ENCODE results near the gene ELF3. TPM values are rescaled to one million over a fixed set of nuclear protein-coding genes. Genes with fewer than 3 reads are reported as not detected.

Gene ELF3
- total RNA-seq, 1 donor from 2014 or later = 0.56 TPM

DNA sequence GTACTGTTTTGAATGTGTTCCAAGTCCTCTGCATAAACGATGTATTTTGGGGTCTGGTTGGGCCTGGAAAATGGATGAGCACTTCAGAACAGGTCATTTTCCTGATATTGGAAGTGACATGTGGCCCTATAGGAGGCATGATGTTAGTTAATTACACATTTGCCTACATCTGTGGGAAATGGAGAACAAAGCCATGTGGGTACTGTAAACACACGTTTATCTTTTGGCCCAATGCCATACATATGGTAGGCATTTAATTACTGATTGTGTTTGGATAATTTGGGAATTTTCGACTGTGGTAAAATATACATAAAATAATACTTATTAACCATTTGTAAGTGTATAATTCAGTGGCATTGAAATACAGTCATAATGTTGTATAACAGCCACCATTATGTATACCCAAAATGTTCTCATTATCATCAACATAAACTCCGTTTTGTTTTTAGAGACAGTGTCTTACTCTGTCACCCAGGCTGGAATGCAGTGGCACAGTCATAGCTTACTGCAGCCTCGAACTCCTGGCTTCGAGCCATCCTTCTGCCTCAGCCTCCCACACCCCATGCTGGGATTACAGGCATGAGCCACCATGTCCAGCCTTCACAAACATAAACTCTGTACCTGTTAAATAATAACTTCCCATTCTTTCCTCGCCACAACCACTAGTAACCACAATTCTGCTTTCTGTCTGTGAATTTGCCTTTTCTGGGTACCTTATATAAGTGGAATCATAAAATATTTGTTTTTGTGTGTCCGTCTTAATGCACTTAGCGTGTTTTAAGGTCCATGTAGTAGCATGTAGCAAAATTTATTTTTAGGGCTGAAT, 39.8 kb upstream of the ELF3 start:
- no peak overlapping the region for H3K4me3 Mint-ChIP-seq (ENCODE audit: unreplicated experiment)
- no peaks in the 10 kb centered on the region for H3K27me3 Mint-ChIP-seq (ENCODE audit: unreplicated experiment)
- no peak for DNase-seq (ENCODE audit: low spot score)

GRCh38 chr1:201982082-201982622, 28.2 kb upstream of the ELF3 start:
- H3K4me3 Mint-ChIP-seq (ENCODE audit: unreplicated experiment) = peak overlapping the region; percentile 96
- peaks cover 22% of the 10 kb centered on the region for H3K4me1 Mint-ChIP-seq (ENCODE audit: unreplicated experiment)
- no peaks in the 10 kb centered on the region for H3K9me3 Mint-ChIP-seq (ENCODE audit: unreplicated experiment)
- H3K36me3 Mint-ChIP-seq (ENCODE audit: low read depth, unreplicated experiment) = peaks cover 6% of the 10 kb centered on the region
- H3K27me3 Mint-ChIP-seq (ENCODE audit: unreplicated experiment) = peaks cover 4% of the 10 kb centered on the region
- H3K27ac Mint-ChIP-seq (ENCODE audit: unreplicated experiment) = peak overlapping the region; percentile 79
- no peak for TF ChIP-seq CTCF (IDR thresholded peaks at IDR 0.05; ENCODE audit: unreplicated experiment)
- peak; percentile 83 for DNase-seq (ENCODE audit: low spot score)

More for the DNA sequence above, 39.8 kb upstream of the ELF3 start:
- H3K9me3 Mint-ChIP-seq (ENCODE audit: unreplicated experiment) = no peaks in the 10 kb centered on the region
- no peaks in the 10 kb centered on the region for H3K4me1 Mint-ChIP-seq (ENCODE audit: unreplicated experiment)
- no peak for TF ChIP-seq CTCF (IDR thresholded peaks at IDR 0.05; ENCODE audit: unreplicated experiment)
- no peak overlapping the region for H3K27ac Mint-ChIP-seq (ENCODE audit: unreplicated experiment)
- peaks cover 6% of the 10 kb centered on the region for H3K36me3 Mint-ChIP-seq (ENCODE audit: low read depth, unreplicated experiment)

DNA sequence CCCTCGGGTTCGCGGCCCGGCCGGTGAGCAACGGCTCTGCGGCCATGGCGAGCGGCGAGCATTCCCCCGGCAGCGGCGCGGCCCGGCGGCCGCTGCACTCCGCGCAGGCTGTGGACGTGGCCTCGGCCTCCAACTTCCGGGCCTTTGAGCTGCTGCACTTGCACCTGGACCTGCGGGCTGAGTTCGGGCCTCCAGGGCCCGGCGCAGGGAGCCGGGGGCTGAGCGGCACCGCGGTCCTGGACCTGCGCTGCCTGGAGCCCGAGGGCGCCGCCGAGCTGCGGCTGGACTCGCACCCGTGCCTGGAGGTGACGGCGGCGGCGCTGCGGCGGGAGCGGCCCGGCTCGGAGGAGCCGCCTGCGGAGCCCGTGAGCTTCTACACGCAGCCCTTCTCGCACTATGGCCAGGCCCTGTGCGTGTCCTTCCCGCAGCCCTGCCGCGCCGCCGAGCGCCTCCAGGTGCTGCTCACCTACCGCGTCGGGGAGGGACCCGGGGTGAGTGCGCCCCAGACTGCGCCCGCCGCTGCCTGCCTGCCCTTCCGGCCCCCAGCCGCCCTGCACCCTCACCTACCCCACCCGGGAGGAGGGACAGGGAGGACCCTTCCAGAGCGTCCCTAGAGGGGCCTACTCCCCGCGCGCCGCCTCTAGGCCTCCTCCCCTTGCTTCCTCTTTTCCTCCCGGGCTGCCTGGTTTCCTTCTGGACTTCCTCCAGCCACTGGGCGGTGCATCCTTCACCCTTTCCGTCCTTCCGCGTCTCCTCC, 27.6 kb upstream of the ELF3 start, which contains the start of gene RNPEP:
RNPEP (plus strand) TSS at position 26 of the 757 bp plus-strand sequence; CDS start at position 45, 19 bp downstream.
- H3K27me3 Mint-ChIP-seq (ENCODE audit: unreplicated experiment) = peaks cover 4% of the 10 kb centered on the region
- TF ChIP-seq CTCF (IDR thresholded peaks at IDR 0.05; ENCODE audit: unreplicated experiment) = peak; percentile 4
- H3K36me3 Mint-ChIP-seq (ENCODE audit: low read depth, unreplicated experiment) = peaks cover 6% of the 10 kb centered on the region
- no peaks in the 10 kb centered on the region for H3K9me3 Mint-ChIP-seq (ENCODE audit: unreplicated experiment)
- H3K4me1 Mint-ChIP-seq (ENCODE audit: unreplicated experiment) = peaks cover 22% of the 10 kb centered on the region
- H3K4me3 Mint-ChIP-seq (ENCODE audit: unreplicated experiment) = peak within 1 kb of the TSS; percentile 99
- DNase-seq (ENCODE audit: low spot score) = peak; percentile 56
- peak within 1 kb of the TSS; percentile 95 for H3K27ac Mint-ChIP-seq (ENCODE audit: unreplicated experiment)

- H3K27ac Mint-ChIP-seq (ENCODE audit: unreplicated experiment) = peak overlapping the region; percentile 95
- H3K4me3 Mint-ChIP-seq (ENCODE audit: unreplicated experiment) = peak overlapping the region; percentile 99
- no peak for DNase-seq (ENCODE audit: low spot score)
- H3K27me3 Mint-ChIP-seq (ENCODE audit: unreplicated experiment) = peaks cover 4% of the 10 kb centered on the region
- H3K36me3 Mint-ChIP-seq (ENCODE audit: low read depth, unreplicated experiment) = peaks cover 6% of the 10 kb centered on the region
- peaks cover 22% of the 10 kb centered on the region for H3K4me1 Mint-ChIP-seq (ENCODE audit: unreplicated experiment)
- no peaks in the 10 kb centered on the region for H3K9me3 Mint-ChIP-seq (ENCODE audit: unreplicated experiment)
- TF ChIP-seq CTCF (IDR thresholded peaks at IDR 0.05; ENCODE audit: unreplicated experiment) = peak; percentile 4
These were observed 27.0 kb upstream of the ELF3 start for GRCh38 chr1:201983380-201983805.

Data from endothelial cell (in vitro differentiated cells).